HCT116 (cell line): ENCODE results near the gene THTPA.

ENCODE experiments used
- CEBPB ChIP-seq: IDR thresholded peaks from 2 replicates; pipeline ENCODE4 v1.6.1; 2012; ENCODE audit warnings: low read depth
- CTCF ChIP-seq, 3 experiments: fragments of 200-600 bp in 1 of 3; sonication (generic) in 1 of 3; IDR thresholded peaks in 2 of 3; conservative IDR thresholded peaks in 1 of 3; 2 replicates each; pipeline ENCODE4 v1.5.1; 2012 to 2017; ENCODE audit warnings: low read depth in 2 of 3, low read length in 2 of 3, antibody characterized with exemption in 1 of 3, borderline replicate concordance in 1 of 3, control low read depth in 1 of 3, mild to moderate bottlenecking in 1 of 3, mixed read lengths in 1 of 3, mixed run types in 1 of 3, moderate library complexity in 1 of 3; ENCODE audit not compliant: insufficient read depth in 1 of 3
- EZH2 ChIP-seq: fragments of 200-600 bp; sonication (generic); IDR thresholded peaks from 2 replicates; pipeline ENCODE4 v1.6.1; 2017; ENCODE audit warnings: antibody characterized with exemption, mixed run types
- MAX ChIP-seq: IDR thresholded peaks from 2 replicates; pipeline ENCODE4 v1.6.1; 2012
- POLR2A ChIP-seq: IDR thresholded peaks from 2 replicates; pipeline ENCODE4 v1.7.0; 2011; ENCODE audit warnings: borderline replicate concordance; ENCODE audit not compliant: insufficient read depth, insufficient read length; ENCODE audit errors: extremely low read depth
- POLR2AphosphoS5 ChIP-seq: IDR thresholded peaks from 2 replicates; pipeline ENCODE4 v1.6.1; 2011; ENCODE audit warnings: mild to moderate bottlenecking, low read depth, low read length, moderate library complexity
- RAD21 ChIP-seq: IDR thresholded peaks from 2 replicates; pipeline ENCODE4 v1.6.1; 2012; ENCODE audit warnings: low read depth, mild to moderate bottlenecking
- REST ChIP-seq: IDR thresholded peaks from 2 replicates; pipeline ENCODE4 v1.6.1; 2012; ENCODE audit warnings: low read depth
- SIN3A ChIP-seq: IDR thresholded peaks from 2 replicates; pipeline ENCODE4 v1.6.1; 2012; ENCODE audit warnings: low read depth

GRCh38 chr14:23513818-23514643 lies 42.0 kb upstream of the THTPA start:
- TF ChIP-seq EZH2 (no peak), POLR2A (no peak), CTCF (IDR thresholded peaks at IDR 0.05 in 2 of 3, conservative IDR thresholded peaks at IDR 0.05 in 1 of 3; ENCODE audit: borderline replicate concordance in 1 of 3, insufficient read depth in 1 of 3, low read depth in 2 of 3, low read length in 2 of 3) (no peak), MAX (no peak), REST (no peak), CEBPB (no peak), SIN3A (no peak), RAD21 (no peak), POLR2AphosphoS5 (no peak)
